GM23338 (cell line): ENCODE data around the gene SMIM9. TPM values are rescaled to one million over a fixed set of nuclear protein-coding genes. Genes with fewer than 3 reads are reported as not detected.

Source experiments
- ATAC-seq: fragments of 200-7000 bp; cut with Tn5 transposase; 3 replicates; pipeline ENCODE4 v1.9.1; 2020
- DNase-seq: peaks from one replicate; pipeline ENCODE4 v3.0.0-alpha.2; 2015; ENCODE audit warnings: low spot score
- H2AFZ ChIP-seq: fragments of 200-600 bp; sonication (generic); 2 replicates; pipeline ENCODE4 v1.8.0; 2016; ENCODE audit warnings: antibody characterized with exemption, mild to moderate bottlenecking, moderate library complexity
- H3F3A ChIP-seq: fragments of 200-600 bp; sonication (generic); replicated peaks from 2 replicates; pipeline ENCODE4 v1.8.0; 2017; ENCODE audit warnings: antibody characterized with exemption, mixed run types, low read depth
- H3K27ac ChIP-seq: fragments of 200-600 bp; sonication (generic); 2 replicates; pipeline ENCODE4 v1.6.1; 2016; ENCODE audit warnings: low read depth
- H3K27me3 ChIP-seq: fragments of 200-600 bp; sonication (generic); 2 replicates; pipeline ENCODE4 v1.8.0; 2016; ENCODE audit warnings: mild to moderate bottlenecking, mixed run types, moderate library complexity; ENCODE audit not compliant: insufficient read depth
- H3K36me3 ChIP-seq: fragments of 200-600 bp; sonication (generic); 2 replicates; pipeline ENCODE4 v1.8.0; 2016; ENCODE audit warnings: mild to moderate bottlenecking; ENCODE audit not compliant: insufficient read depth
- H3K4me1 ChIP-seq: fragments of 200-600 bp; sonication (generic); 2 replicates; pipeline ENCODE4 v1.8.0; 2016; ENCODE audit warnings: mild to moderate bottlenecking, moderate library complexity; ENCODE audit not compliant: insufficient read depth
- H3K4me2 ChIP-seq: fragments of 200-600 bp; sonication (generic); 2 replicates; pipeline ENCODE4 v1.7.1; 2017; ENCODE audit warnings: mixed run types
- H3K4me3 ChIP-seq: fragments of 200-600 bp; sonication (generic); 2 replicates; pipeline ENCODE4 v1.6.1; 2016; ENCODE audit warnings: mixed run types
- H3K79me2 ChIP-seq: fragments of 200-600 bp; sonication (generic); replicated peaks from 2 replicates; pipeline ENCODE4 v1.8.0; 2017; ENCODE audit warnings: mild to moderate bottlenecking; ENCODE audit not compliant: insufficient read depth
- H3K9me2 ChIP-seq: fragments of 200-600 bp; sonication (generic); 2 replicates; pipeline ENCODE4 v1.8.0; 2017; ENCODE audit not compliant: insufficient read depth
- H4K20me1 ChIP-seq: fragments of 200-600 bp; sonication (generic); replicated peaks from 2 replicates; pipeline ENCODE4 v1.8.0; 2017; ENCODE audit warnings: mild to moderate bottlenecking; ENCODE audit not compliant: insufficient read depth
- H3K27ac Mint-ChIP-seq: 2 replicates; pipeline ENCODE4 v1.8.0; 2020; ENCODE audit warnings: inconsistent platforms, mild to moderate bottlenecking, moderate library complexity, mixed read lengths
- H3K27me3 Mint-ChIP-seq: 3 replicates; pipeline ENCODE4 v1.8.0; 2022; ENCODE audit warnings: low read depth, mild to moderate bottlenecking, moderate library complexity, mixed read lengths, inconsistent platforms; ENCODE audit not compliant: insufficient read depth, poor library complexity
- H3K36me3 Mint-ChIP-seq: 3 replicates; pipeline ENCODE4 v1.8.0; 2021; ENCODE audit warnings: low read depth, mild to moderate bottlenecking, inconsistent platforms, moderate library complexity, mixed read lengths
- H3K4me1 Mint-ChIP-seq: 3 replicates; pipeline ENCODE4 v1.8.0; 2020; ENCODE audit warnings: mild to moderate bottlenecking, inconsistent platforms, mixed read lengths
- H3K4me3 Mint-ChIP-seq: 3 replicates; pipeline ENCODE4 v1.8.0; 2021; ENCODE audit warnings: moderate library complexity, mild to moderate bottlenecking, inconsistent platforms, mixed read lengths
- H3K9me3 Mint-ChIP-seq: 3 replicates; pipeline ENCODE4 v1.8.0; 2020; ENCODE audit warnings: moderate library complexity, mild to moderate bottlenecking, inconsistent platforms, mixed read lengths
- EZH2 ChIP-seq: fragments of 200-600 bp; sonication (generic); IDR thresholded peaks from one replicate; pipeline ENCODE4 v1.8.0; 2017; ENCODE audit warnings: antibody characterized with exemption, mild to moderate bottlenecking, low read depth; ENCODE audit not compliant: unreplicated experiment
- NANOG ChIP-seq: IDR thresholded peaks from 2 replicates; pipeline ENCODE4 v1.6.1; 2016; ENCODE audit warnings: antibody characterized with exemption, borderline replicate concordance
- POLR2AphosphoS5 ChIP-seq: IDR thresholded peaks from 2 replicates; pipeline ENCODE4 v1.6.1; 2016; ENCODE audit warnings: antibody characterized with exemption, low read depth
- polyA plus RNA-seq: library from polyadenylated mRNA; unstranded; fragments of >200 nt; fragmentation: Nextera tagmentation; extraction: Ambion mirVana; gene quantifications from 2 replicates; pipeline ENCODE4 v1.2.1, GENCODE V29; 2016
- total RNA-seq: library from RNA; depleted of rRNA; stranded (reverse); fragments of >200 nt; shearing (Covaris generic); gene quantifications from 2 replicates; pipeline ENCODE4 v1.2.3, GENCODE V29; 2014
- TF ChIP-seq, protein P1 (sequence below), 2 experiments: fragments of 200-600 bp in 1 of 2; sonication (generic) in 1 of 2; conservative IDR thresholded peaks; 2 replicates each; pipeline versions ENCODE4 v1.5.1 to v1.6.1; 2016 to 2017; ENCODE audit warnings: antibody characterized with exemption in 2 of 2, low read depth in 2 of 2, mild to moderate bottlenecking in 2 of 2, moderate library complexity in 1 of 2
- TF ChIP-seq, protein P2 (sequence below): IDR thresholded peaks from one replicate; pipeline ENCODE4 v1.6.1; 2018; ENCODE audit warnings: antibody characterized with exemption; ENCODE audit not compliant: unreplicated experiment
- TF ChIP-seq, protein P3 (sequence below): IDR thresholded peaks from 2 replicates; pipeline ENCODE4 v1.6.1; 2016; ENCODE audit warnings: antibody characterized with exemption

The SMIM9 gene
- total and polyA plus RNA-seq, 2 experiments from 2014 or later: not detected

DNA sequence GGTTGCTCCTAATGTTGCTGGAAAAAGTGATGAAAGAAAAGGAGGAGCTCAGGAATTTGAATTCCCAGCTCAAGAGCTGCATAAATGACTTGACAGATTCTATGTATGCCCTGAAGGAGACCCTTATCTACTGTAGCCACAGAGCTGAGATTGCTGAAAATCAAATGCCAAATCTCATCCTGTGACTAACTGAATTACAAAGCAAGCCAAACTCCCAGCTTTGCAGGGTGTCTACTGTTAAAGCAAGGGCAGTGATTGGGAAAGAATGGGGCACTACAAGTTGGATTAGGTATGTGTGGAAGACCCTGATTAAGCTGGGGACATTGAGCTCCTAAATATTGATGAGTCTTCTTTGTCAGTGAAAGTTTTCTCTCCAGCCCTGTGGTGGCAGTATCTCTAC, 20.8 kb upstream of the SMIM9 start:
- Histone ChIP-seq H3K4me1 (no peaks in the 10 kb centered on the region), H3K36me3 (no peaks in the 10 kb centered on the region), H3K79me2 (no peaks in the 10 kb centered on the region), H3F3A (no peaks in the 10 kb centered on the region), H3K4me2 (no peak overlapping the region), H3K9me2 (no peaks in the 10 kb centered on the region), H4K20me1 (no peaks in the 10 kb centered on the region), H3K27me3 (no peaks in the 10 kb centered on the region), H3K27ac (no peak overlapping the region), H3K4me3 (no peak overlapping the region), H2AFZ (no peak overlapping the region)
- Mint-ChIP-seq H3K27me3 (peaks cover 4% of the 10 kb centered on the region), H3K27ac (no peak overlapping the region), H3K4me1 (no peaks in the 10 kb centered on the region), H3K4me3 (no peak overlapping the region), H3K36me3 (no peaks in the 10 kb centered on the region), H3K9me3 (peaks cover 4% of the 10 kb centered on the region; the same call in 2 of the 3 replicates)
- peak; percentile 1 for DNase-seq
- ATAC-seq: no peak
- TF ChIP-seq, protein P1, sequence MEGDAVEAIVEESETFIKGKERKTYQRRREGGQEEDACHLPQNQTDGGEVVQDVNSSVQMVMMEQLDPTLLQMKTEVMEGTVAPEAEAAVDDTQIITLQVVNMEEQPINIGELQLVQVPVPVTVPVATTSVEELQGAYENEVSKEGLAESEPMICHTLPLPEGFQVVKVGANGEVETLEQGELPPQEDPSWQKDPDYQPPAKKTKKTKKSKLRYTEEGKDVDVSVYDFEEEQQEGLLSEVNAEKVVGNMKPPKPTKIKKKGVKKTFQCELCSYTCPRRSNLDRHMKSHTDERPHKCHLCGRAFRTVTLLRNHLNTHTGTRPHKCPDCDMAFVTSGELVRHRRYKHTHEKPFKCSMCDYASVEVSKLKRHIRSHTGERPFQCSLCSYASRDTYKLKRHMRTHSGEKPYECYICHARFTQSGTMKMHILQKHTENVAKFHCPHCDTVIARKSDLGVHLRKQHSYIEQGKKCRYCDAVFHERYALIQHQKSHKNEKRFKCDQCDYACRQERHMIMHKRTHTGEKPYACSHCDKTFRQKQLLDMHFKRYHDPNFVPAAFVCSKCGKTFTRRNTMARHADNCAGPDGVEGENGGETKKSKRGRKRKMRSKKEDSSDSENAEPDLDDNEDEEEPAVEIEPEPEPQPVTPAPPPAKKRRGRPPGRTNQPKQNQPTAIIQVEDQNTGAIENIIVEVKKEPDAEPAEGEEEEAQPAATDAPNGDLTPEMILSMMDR (conservative IDR thresholded peaks at IDR 0.05; ENCODE audit: low read depth in 2 of 2): no peak
- no peak for TF ChIP-seq POLR2AphosphoS5
- TF ChIP-seq, protein P2, sequence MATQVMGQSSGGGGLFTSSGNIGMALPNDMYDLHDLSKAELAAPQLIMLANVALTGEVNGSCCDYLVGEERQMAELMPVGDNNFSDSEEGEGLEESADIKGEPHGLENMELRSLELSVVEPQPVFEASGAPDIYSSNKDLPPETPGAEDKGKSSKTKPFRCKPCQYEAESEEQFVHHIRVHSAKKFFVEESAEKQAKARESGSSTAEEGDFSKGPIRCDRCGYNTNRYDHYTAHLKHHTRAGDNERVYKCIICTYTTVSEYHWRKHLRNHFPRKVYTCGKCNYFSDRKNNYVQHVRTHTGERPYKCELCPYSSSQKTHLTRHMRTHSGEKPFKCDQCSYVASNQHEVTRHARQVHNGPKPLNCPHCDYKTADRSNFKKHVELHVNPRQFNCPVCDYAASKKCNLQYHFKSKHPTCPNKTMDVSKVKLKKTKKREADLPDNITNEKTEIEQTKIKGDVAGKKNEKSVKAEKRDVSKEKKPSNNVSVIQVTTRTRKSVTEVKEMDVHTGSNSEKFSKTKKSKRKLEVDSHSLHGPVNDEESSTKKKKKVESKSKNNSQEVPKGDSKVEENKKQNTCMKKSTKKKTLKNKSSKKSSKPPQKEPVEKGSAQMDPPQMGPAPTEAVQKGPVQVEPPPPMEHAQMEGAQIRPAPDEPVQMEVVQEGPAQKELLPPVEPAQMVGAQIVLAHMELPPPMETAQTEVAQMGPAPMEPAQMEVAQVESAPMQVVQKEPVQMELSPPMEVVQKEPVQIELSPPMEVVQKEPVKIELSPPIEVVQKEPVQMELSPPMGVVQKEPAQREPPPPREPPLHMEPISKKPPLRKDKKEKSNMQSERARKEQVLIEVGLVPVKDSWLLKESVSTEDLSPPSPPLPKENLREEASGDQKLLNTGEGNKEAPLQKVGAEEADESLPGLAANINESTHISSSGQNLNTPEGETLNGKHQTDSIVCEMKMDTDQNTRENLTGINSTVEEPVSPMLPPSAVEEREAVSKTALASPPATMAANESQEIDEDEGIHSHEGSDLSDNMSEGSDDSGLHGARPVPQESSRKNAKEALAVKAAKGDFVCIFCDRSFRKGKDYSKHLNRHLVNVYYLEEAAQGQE: no peak

DNA sequence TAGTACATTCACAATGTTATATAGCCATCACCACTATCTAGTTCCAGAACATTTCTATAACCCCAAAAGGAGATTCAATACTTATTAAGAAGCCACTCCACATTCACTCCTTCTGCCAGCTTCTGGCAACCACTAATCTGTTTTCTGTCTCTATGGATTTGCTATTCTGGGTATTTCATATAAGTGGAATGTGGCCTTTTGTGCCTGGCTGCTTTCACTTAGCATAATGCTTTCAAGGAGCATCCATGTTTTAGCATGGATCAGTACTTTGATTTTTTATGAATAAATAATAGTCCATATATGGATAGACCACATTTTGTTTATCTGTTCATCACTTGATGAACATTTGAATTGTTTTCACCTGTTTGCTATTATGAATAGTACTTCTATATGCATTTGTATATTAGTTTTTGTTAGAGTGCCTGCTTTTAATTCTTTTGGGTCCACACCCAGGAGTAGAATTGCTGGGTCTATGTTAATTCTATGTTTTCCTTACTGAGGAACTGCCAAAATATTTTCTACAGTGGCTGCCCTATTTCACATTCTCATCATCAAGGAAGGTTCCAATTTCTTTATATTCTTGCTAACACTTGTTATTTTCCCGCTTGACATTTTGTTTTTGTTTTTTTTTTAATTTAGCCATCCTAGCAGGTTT, 16.6 kb upstream of the SMIM9 start:
- H3K4me3 ChIP-seq: no peak overlapping the region
- H3K4me1 Mint-ChIP-seq: no peaks in the 10 kb centered on the region
- peaks cover 20% of the 10 kb centered on the region; the same call in 2 of the 3 replicates for H3K9me3 Mint-ChIP-seq
- no peaks in the 10 kb centered on the region for H3K79me2 ChIP-seq
- no peaks in the 10 kb centered on the region for H3F3A ChIP-seq
- no peaks in the 10 kb centered on the region for H3K9me2 ChIP-seq
- no peak overlapping the region for H3K4me2 ChIP-seq
- H3K27me3 ChIP-seq: no peaks in the 10 kb centered on the region
- no peak overlapping the region for H3K4me3 Mint-ChIP-seq
- DNase-seq (no peak), ATAC-seq (no peak)
- peaks cover 2% of the 10 kb centered on the region for H3K27me3 Mint-ChIP-seq
- H4K20me1 ChIP-seq: no peaks in the 10 kb centered on the region
- H3K4me1 ChIP-seq: no peaks in the 10 kb centered on the region
- no peak overlapping the region for H2AFZ ChIP-seq
- H3K36me3 ChIP-seq: no peaks in the 10 kb centered on the region
- H3K27ac ChIP-seq: no peak overlapping the region
- H3K27ac Mint-ChIP-seq: no peak overlapping the region
- H3K36me3 Mint-ChIP-seq: peaks cover 6% of the 10 kb centered on the region; the same call in 1 of the 3 replicates
- TF ChIP-seq, protein P1 (conservative IDR thresholded peaks at IDR 0.05; ENCODE audit: low read depth in 2 of 2): no peak
- TF ChIP-seq, protein P3, sequence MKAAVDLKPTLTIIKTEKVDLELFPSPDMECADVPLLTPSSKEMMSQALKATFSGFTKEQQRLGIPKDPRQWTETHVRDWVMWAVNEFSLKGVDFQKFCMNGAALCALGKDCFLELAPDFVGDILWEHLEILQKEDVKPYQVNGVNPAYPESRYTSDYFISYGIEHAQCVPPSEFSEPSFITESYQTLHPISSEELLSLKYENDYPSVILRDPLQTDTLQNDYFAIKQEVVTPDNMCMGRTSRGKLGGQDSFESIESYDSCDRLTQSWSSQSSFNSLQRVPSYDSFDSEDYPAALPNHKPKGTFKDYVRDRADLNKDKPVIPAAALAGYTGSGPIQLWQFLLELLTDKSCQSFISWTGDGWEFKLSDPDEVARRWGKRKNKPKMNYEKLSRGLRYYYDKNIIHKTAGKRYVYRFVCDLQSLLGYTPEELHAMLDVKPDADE: no peak
- TF ChIP-seq EZH2: no peak
- no peak for TF ChIP-seq NANOG
